Uterus (tissue), 2 donors: Measurements from ENCODE around the gene C16orf82.

Experiments used
- POLR2A ChIP-seq, 2 donors: fragments of 450-650 bp; IDR thresholded peaks; one replicate each; pipeline ENCODE4 v1.6.1; 2016; ENCODE audit warnings: antibody characterized with exemption in 2 of 2, mild to moderate bottlenecking in 1 of 2, moderate library complexity in 1 of 2
- TF ChIP-seq, protein P1 (sequence below), 4 experiments: fragments of 200-600 bp in 2 of 4; fragments of 450-650 bp in 2 of 4; sonication (generic) in 2 of 4; IDR thresholded peaks; one replicate each; pipeline ENCODE4 v1.5.1; 2016 to 2019; ENCODE audit warnings: antibody characterized with exemption in 4 of 4, mild to moderate bottlenecking in 2 of 4, moderate library complexity in 1 of 4

DNA sequence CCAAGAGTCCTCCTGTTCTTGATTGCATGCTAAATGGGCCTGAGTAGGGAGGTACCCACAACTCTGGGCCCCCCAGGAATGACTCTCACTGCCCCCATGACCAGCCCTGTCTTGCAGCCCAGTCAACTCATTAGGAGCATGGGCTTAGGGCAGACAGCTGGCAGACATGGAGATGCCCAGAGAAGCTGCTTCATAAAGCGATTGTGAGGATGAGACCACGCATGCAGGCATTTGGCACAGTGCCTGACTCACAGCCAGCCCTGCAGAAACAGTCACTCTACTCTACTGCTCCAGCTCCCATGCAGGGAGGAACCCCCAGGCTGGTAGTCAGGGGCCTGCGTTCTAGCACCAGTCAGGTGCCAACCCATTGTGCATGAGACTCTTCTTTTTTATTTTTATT is 8.4 kb upstream of the C16orf82 start:
- TF ChIP-seq, protein P1, sequence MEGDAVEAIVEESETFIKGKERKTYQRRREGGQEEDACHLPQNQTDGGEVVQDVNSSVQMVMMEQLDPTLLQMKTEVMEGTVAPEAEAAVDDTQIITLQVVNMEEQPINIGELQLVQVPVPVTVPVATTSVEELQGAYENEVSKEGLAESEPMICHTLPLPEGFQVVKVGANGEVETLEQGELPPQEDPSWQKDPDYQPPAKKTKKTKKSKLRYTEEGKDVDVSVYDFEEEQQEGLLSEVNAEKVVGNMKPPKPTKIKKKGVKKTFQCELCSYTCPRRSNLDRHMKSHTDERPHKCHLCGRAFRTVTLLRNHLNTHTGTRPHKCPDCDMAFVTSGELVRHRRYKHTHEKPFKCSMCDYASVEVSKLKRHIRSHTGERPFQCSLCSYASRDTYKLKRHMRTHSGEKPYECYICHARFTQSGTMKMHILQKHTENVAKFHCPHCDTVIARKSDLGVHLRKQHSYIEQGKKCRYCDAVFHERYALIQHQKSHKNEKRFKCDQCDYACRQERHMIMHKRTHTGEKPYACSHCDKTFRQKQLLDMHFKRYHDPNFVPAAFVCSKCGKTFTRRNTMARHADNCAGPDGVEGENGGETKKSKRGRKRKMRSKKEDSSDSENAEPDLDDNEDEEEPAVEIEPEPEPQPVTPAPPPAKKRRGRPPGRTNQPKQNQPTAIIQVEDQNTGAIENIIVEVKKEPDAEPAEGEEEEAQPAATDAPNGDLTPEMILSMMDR (IDR thresholded peaks at IDR 0.05), result no peak
- TF ChIP-seq POLR2A (IDR thresholded peaks at IDR 0.05), result no peak
